ENCODE data around the gene ALKBH3.

ALKBH3 gene

GRCh38 chr11:43880640-43881159 lies at the start of gene ALKBH3:
Gene ALKBH3 (plus strand): TSS chr11:43880831. CDS start chr11:43882653, 1,822 bp downstream.
- DNase-seq (ENCODE audit: low read depth): peak; percentile 96

GRCh38 chr11:43830928-43831440 lies 49.6 kb upstream of the ALKBH3 start:
- peak; percentile 100 for DNase-seq (ENCODE audit: low read depth)

GRCh38 chr11:43832536-43832935 lies 48.1 kb upstream of the ALKBH3 start:
- DNase-seq (ENCODE audit: low read depth): no peak

- peak; percentile 85 for DNase-seq (ENCODE audit: low read depth)
Observed at GRCh38 chr11:43833657-43834073, 47.0 kb upstream of the ALKBH3 start.

GRCh38 chr11:43834286-43834685 lies 46.3 kb upstream of the ALKBH3 start:
- DNase-seq (ENCODE audit: low read depth): no peak

GRCh38 chr11:43835104-43835503 lies 45.5 kb upstream of the ALKBH3 start:
- DNase-seq (ENCODE audit: low read depth): peak; percentile 65

GRCh38 chr11:43837879-43838278 lies 42.8 kb upstream of the ALKBH3 start:
- peak; percentile 11 for DNase-seq (ENCODE audit: low read depth)

- no peak for DNase-seq (ENCODE audit: low read depth)
Observed at GRCh38 chr11:43842021-43842420, 38.6 kb upstream of the ALKBH3 start.

- no peak for DNase-seq (ENCODE audit: low read depth)
Observed at GRCh38 chr11:43845816-43846215, 34.8 kb upstream of the ALKBH3 start.

GRCh38 chr11:43852057-43852636 lies 28.5 kb upstream of the ALKBH3 start:
- DNase-seq (ENCODE audit: low read depth): peak; percentile 86

GRCh38 chr11:43853781-43854180 lies 26.9 kb upstream of the ALKBH3 start:
- DNase-seq (ENCODE audit: low read depth): peak; percentile 77

- DNase-seq (ENCODE audit: low read depth): peak; percentile 85
Observed at GRCh38 chr11:43856993-43857392, 23.6 kb upstream of the ALKBH3 start.

GRCh38 chr11:43861141-43861540 lies 19.5 kb upstream of the ALKBH3 start:
- no peak for DNase-seq (ENCODE audit: low read depth)

GRCh38 chr11:43866520-43866919 lies 14.1 kb upstream of the ALKBH3 start:
- peak; percentile 91 for DNase-seq (ENCODE audit: low read depth)

GRCh38 chr11:43866969-43867368 lies 13.7 kb upstream of the ALKBH3 start:
- DNase-seq (ENCODE audit: low read depth): no peak

GRCh38 chr11:43868852-43869567 lies 11.6 kb upstream of the ALKBH3 start:
- DNase-seq (ENCODE audit: low read depth): peak; percentile 97

- DNase-seq (ENCODE audit: low read depth): no peak
Observed at GRCh38 chr11:43871051-43871450, 9.6 kb upstream of the ALKBH3 start.

- no peak for DNase-seq (ENCODE audit: low read depth)
Observed at GRCh38 chr11:43872995-43873394, 7.6 kb upstream of the ALKBH3 start.

GRCh38 chr11:43874078-43874477 lies 6.6 kb upstream of the ALKBH3 start:
- DNase-seq (ENCODE audit: low read depth): no peak

GRCh38 chr11:43874738-43875137 lies 5.9 kb upstream of the ALKBH3 start:
- DNase-seq (ENCODE audit: low read depth): no peak

- DNase-seq (ENCODE audit: low read depth): no peak
Observed at GRCh38 chr11:43879789-43880639, 617 bp upstream of the ALKBH3 start.

- DNase-seq (ENCODE audit: low read depth): no peak
Observed at GRCh38 chr11:43892851-43893250, 12.2 kb downstream of the ALKBH3 start.

Measured in iris pigment epithelial cell (primary cell).